ENCODE results near the gene EYA2. TPM values are rescaled to one million over a fixed set of nuclear protein-coding genes. Genes with fewer than 3 reads are reported as not detected.

The EYA2 gene
- total and polyA plus RNA-seq, 2 of the 4 experiments (the other 2 are of a cell fraction): 2.3 to 5.4 TPM

DNA sequence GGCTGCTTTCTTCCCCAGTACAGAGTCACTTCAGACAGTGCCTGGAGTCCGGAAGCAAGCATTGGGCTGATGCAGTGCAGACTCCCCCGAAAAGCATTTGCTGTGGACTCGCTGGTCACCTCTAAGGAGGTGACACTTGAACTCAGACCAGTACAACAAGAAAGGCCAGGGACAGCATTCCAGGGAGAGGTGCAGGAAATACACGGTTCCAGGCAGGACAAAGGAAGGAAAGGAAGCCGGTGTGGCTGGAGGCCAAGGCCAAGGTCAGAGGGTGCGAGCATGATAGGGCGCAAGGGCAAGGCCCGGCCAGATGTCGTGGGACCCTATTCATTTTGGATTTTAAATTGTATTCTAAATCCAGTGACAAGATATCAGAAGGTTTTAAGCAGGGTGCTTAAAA, 300.9 kb downstream of the EYA2 start:
- no peak overlapping the region for H2AK9ac ChIP-seq (replicated peaks; ENCODE audit: low read depth, low read length, poor library complexity)
- H3K18ac ChIP-seq (ENCODE audit: low read depth, low read length): no peak overlapping the region
- no peak overlapping the region for H3K23ac ChIP-seq (ENCODE audit: low read depth, low read length)
- no peak overlapping the region for H2AK5ac ChIP-seq (ENCODE audit: low read depth, low read length)
- ATAC-seq (ENCODE audit: low read depth) (no peak), DNase-seq (no peak)
- WGBS, 2 experiments (ENCODE audit: extremely low coverage in 2 of 2, insufficient read length in 1 of 2): 86% methylated on average over 6 of the region's 9 CpGs; no CpG with 5 or more reads in 1 of the 2 experiments
- no peak overlapping the region for H3K56ac ChIP-seq (ENCODE audit: extremely low read depth, insufficient read depth, low read length)
- intact Hi-C loops (cut with micrococcal nuclease) (no loop called here), in situ Hi-C loops (cut with MboI; ENCODE audit: low sequenced_read_pairs) (loop anchor here (5.0 to 10.0 kb wide), 2 partner anchors 187 to 429 kb away; no protein-coding TSS in a partner anchor), dilution Hi-C loops (cut with HindIII; ENCODE audit: low sequenced_read_pairs, unreplicated experiment) (no loop called here)
- no peaks in the 10 kb centered on the region for H4K20me1 ChIP-seq (ENCODE audit: insufficient read depth, low read length)
- POLR2A ChIA-PET (ENCODE audit: unreplicated experiment): no interaction called here
- no peak overlapping the region for H3K4me2 ChIP-seq (ENCODE audit: low read depth, low read length)
- H2BK120ac ChIP-seq (ENCODE audit: low read depth, low read length): no peak overlapping the region
- H3K9me3 ChIP-seq (ENCODE audit: control insufficient read depth, insufficient read depth, low read length): no peaks in the 10 kb centered on the region
- no peak overlapping the region for H3K4me3 ChIP-seq (ENCODE audit: insufficient read depth, low read depth, low read length)
- no peak overlapping the region for H4K91ac ChIP-seq (ENCODE audit: insufficient read depth, low read depth, low read length)
- no peaks in the 10 kb centered on the region for H3K79me1 ChIP-seq (ENCODE audit: low read depth in 1 of 2, low read length in 2 of 2)
- H3K4ac ChIP-seq (ENCODE audit: low read depth, low read length): no peak overlapping the region; the same call in 1 of the 2 replicates
- H2BK5ac ChIP-seq (ENCODE audit: low read depth, low read length, poor library complexity, severe bottlenecking): no peak overlapping the region
- H2AFZ ChIP-seq (replicated peaks; ENCODE audit: low read length, poor library complexity): no peak overlapping the region
- H4K5ac ChIP-seq (ENCODE audit: low read depth, low read length): no peak overlapping the region
- no peak overlapping the region for H2BK15ac ChIP-seq (ENCODE audit: low read depth, low read length)
- TF ChIP-seq CHD1 (IDR thresholded peaks at IDR 0.05; ENCODE audit: low read depth, low read length): no peak
- no peak for TF ChIP-seq MXI1 (IDR thresholded peaks at IDR 0.05; ENCODE audit: borderline replicate concordance, low read depth, low read length)
- no peak for TF ChIP-seq RCOR1 (IDR thresholded peaks at IDR 0.05; ENCODE audit: insufficient replicate concordance, low read length)
- TF ChIP-seq FOS (IDR thresholded peaks at IDR 0.05; ENCODE audit: low read depth, low read length): no peak
- TF ChIP-seq MAZ (IDR thresholded peaks at IDR 0.05; ENCODE audit: borderline replicate concordance, low read depth, low read length): no peak
- TF ChIP-seq BHLHE40 (IDR thresholded peaks at IDR 0.05; ENCODE audit: low read depth, low read length): no peak
- TF ChIP-seq RAD21 (IDR thresholded peaks at IDR 0.05; ENCODE audit: low read length): no peak
- TF ChIP-seq CTCF (conservative IDR thresholded peaks at IDR 0.05; ENCODE audit: low read depth, low read length): no peak
- no peak for TF ChIP-seq SMC3 (IDR thresholded peaks at IDR 0.05; ENCODE audit: low read depth, low read length)
- TF ChIP-seq ELK1 (IDR thresholded peaks at IDR 0.05; ENCODE audit: borderline replicate concordance, low read depth, low read length): no peak
- TF ChIP-seq POLR2A (IDR thresholded peaks at IDR 0.05; ENCODE audit: low read depth, low read length): no peak
- no peak for TF ChIP-seq CEBPB (IDR thresholded peaks at IDR 0.05; ENCODE audit: low read depth, low read length)
- no peak for TF ChIP-seq NFE2L2 (IDR thresholded peaks at IDR 0.05; ENCODE audit: low read depth, low read length)
- no peaks in the 10 kb centered on the region for H3K36me3 ChIP-seq (ENCODE audit: control insufficient read depth, insufficient read depth, low read length)
- no peak overlapping the region for H3K27ac ChIP-seq (ENCODE audit: insufficient read depth, low read length)
- H3K9ac ChIP-seq (ENCODE audit: low read depth, low read length): no peak overlapping the region
- H3K4me1 ChIP-seq (ENCODE audit: control insufficient read depth, insufficient read depth, low read length): peaks cover 3% of the 10 kb centered on the region; the same call in 1 of the 2 replicates
- no TSS peak for BruUV-seq (replicated peaks)
- H4K8ac ChIP-seq (ENCODE audit: low read depth in 2 of 2, low read length in 2 of 2): no peak overlapping the region
- no peak overlapping the region for H3K14ac ChIP-seq (replicated peaks; ENCODE audit: low read depth, low read length)
- H3K27me3 ChIP-seq (ENCODE audit: control insufficient read depth, insufficient read depth, low read length): no peaks in the 10 kb centered on the region
- no peak overlapping the region; the same call in 1 of the 2 replicates for H2BK20ac ChIP-seq (ENCODE audit: low read depth, low read length)
- CTCF ChIA-PET: no interaction called here
- H3K9me1 ChIP-seq (ENCODE audit: insufficient read depth, low read length): 0 out of 2 replicates have a peak, but pooled peaks cover 3% of the 10 kb centered on the region

Measured in IMR-90 (cell line).